HFF-Myc (cell line): Measurements from ENCODE around the gene PTPRT.

ENCODE experiments used
- DNase-seq: peaks from one replicate; pipeline ENCODE4 v3.0.0-alpha.2; 2011; ENCODE audit warnings: low read depth; ENCODE audit errors: extremely low read depth
- H3K4me3 ChIP-seq: replicated peaks from 2 replicates; pipeline ENCODE4 v1.5.1; 2011; ENCODE audit warnings: low read depth, mild to moderate bottlenecking, control low read depth, low read length
- CTCF ChIP-seq: IDR thresholded peaks from 2 replicates; pipeline ENCODE4 v1.5.1; 2012; ENCODE audit warnings: mild to moderate bottlenecking, low read depth, low read length, control low read depth; ENCODE audit errors: missing control alignments

The PTPRT gene

GRCh38 chr20:43138061-43138770 is 51.5 kb downstream of the PTPRT start:
- H3K4me3 ChIP-seq = no peak overlapping the region
- TF ChIP-seq CTCF = no peak
- no peak for DNase-seq

GRCh38 chr20:43137160-43137559 is 52.5 kb downstream of the PTPRT start:
- H3K4me3 ChIP-seq = no peak overlapping the region
- no peak for DNase-seq
- TF ChIP-seq CTCF = no peak

- no peak for DNase-seq
- no peak overlapping the region for H3K4me3 ChIP-seq
- TF ChIP-seq CTCF = no peak
Observed at GRCh38 chr20:43124241-43124640, 65.5 kb downstream of the PTPRT start.

- H3K4me3 ChIP-seq = no peak overlapping the region
- no peak for DNase-seq
- TF ChIP-seq CTCF = no peak
Observed at GRCh38 chr20:43123180-43123579, 66.5 kb downstream of the PTPRT start.

- no peak for DNase-seq
- H3K4me3 ChIP-seq = no peak overlapping the region
- TF ChIP-seq CTCF = no peak
Observed at GRCh38 chr20:43119720-43120119, 70.0 kb downstream of the PTPRT start.

GRCh38 chr20:43102394-43102793 is 87.3 kb downstream of the PTPRT start:
- TF ChIP-seq CTCF = no peak
- no peak overlapping the region for H3K4me3 ChIP-seq
- DNase-seq = no peak

- no peak overlapping the region for H3K4me3 ChIP-seq
- no peak for DNase-seq
- no peak for TF ChIP-seq CTCF
Observed at GRCh38 chr20:43096931-43097260, 92.8 kb downstream of the PTPRT start.
